OCI-LY1 (cell line): ENCODE results near the gene STAG3.

Experiments used
- H2AFZ ChIP-seq: fragments of 200-600 bp; sonication (generic), shearing (Covaris generic); 2 replicates; pipeline ENCODE4 v1.6.0; 2014; ENCODE audit warnings: antibody characterized with exemption, mild to moderate bottlenecking, low read length
- H3F3A ChIP-seq: fragments of 200-600 bp; sonication (generic), shearing (Covaris generic); 2 replicates; pipeline ENCODE4 v1.6.0; 2014; ENCODE audit warnings: mild to moderate bottlenecking, antibody characterized with exemption, low read length, moderate library complexity; ENCODE audit not compliant: insufficient read depth
- H3K27ac ChIP-seq: fragments of 200-600 bp; sonication (generic); 2 replicates; pipeline ENCODE4 v1.5.1; 2014; ENCODE audit warnings: low read length, mixed run types, mild to moderate bottlenecking, low read depth; ENCODE audit not compliant: poor library complexity, severe bottlenecking
- H3K27me3 ChIP-seq: fragments of 200-600 bp; sonication (generic); 2 replicates; pipeline ENCODE4 v1.6.0; 2014; ENCODE audit warnings: antibody characterized with exemption, mild to moderate bottlenecking, low read length, moderate library complexity; ENCODE audit not compliant: insufficient read depth
- H3K36me3 ChIP-seq: fragments of 200-600 bp; sonication (generic); 2 replicates; pipeline ENCODE4 v1.6.1; 2014; ENCODE audit warnings: mild to moderate bottlenecking, antibody characterized with exemption, low read length, moderate library complexity, mixed read lengths; ENCODE audit not compliant: insufficient read depth
- H3K4me1 ChIP-seq: fragments of 200-600 bp; sonication (generic); 2 replicates; pipeline ENCODE4 v1.5.1; 2014; ENCODE audit warnings: mild to moderate bottlenecking, low read length, moderate library complexity; ENCODE audit not compliant: insufficient read depth, severe bottlenecking
- H3K4me2 ChIP-seq: fragments of 200-600 bp; sonication (generic), shearing (Covaris generic); 2 replicates; pipeline ENCODE4 v1.6.1; 2014; ENCODE audit warnings: low read length
- H3K4me3 ChIP-seq: fragments of 200-600 bp; sonication (generic); 2 replicates; pipeline ENCODE4 v1.5.1; 2014; ENCODE audit warnings: low read length, low read depth, mild to moderate bottlenecking, mixed read lengths; ENCODE audit not compliant: poor library complexity, severe bottlenecking
- H3K79me2 ChIP-seq: fragments of 200-600 bp; shearing (Covaris generic); 2 replicates; pipeline ENCODE4 v1.6.1; 2016; ENCODE audit warnings: mixed run types, low read length, mixed read lengths; ENCODE audit not compliant: insufficient read depth
- H3K9ac ChIP-seq: fragments of 200-600 bp; sonication (generic), shearing (Covaris generic); 2 replicates; pipeline ENCODE4 v1.6.1; 2014; ENCODE audit warnings: mild to moderate bottlenecking, low read length, mixed read lengths
- H3K9me2 ChIP-seq: fragments of 200-600 bp; sonication (generic), shearing (Covaris generic); 2 replicates; pipeline ENCODE4 v1.6.1; 2014; ENCODE audit warnings: low read depth, mild to moderate bottlenecking, low read length, mixed read lengths
- H3K9me3 ChIP-seq: fragments of 200-600 bp; shearing (Covaris generic); 2 replicates; pipeline ENCODE4 v1.6.1; 2014; ENCODE audit warnings: low read length, mixed read lengths
- H4K20me1 ChIP-seq: fragments of 200-600 bp; sonication (generic), shearing (Covaris generic); 2 replicates; pipeline ENCODE4 v1.6.0; 2016; ENCODE audit warnings: mild to moderate bottlenecking, low read length; ENCODE audit not compliant: insufficient read depth
- CTCF ChIP-seq: fragments of 200-600 bp; sonication (generic), shearing (Covaris generic); IDR thresholded peaks from 2 replicates; pipeline ENCODE4 v1.5.1; 2017; ENCODE audit warnings: mild to moderate bottlenecking, antibody characterized with exemption, low read length, moderate library complexity, mixed read lengths
- EZH2 ChIP-seq: fragments of 200-600 bp; sonication (generic), shearing (Covaris generic); IDR thresholded peaks from 2 replicates; pipeline ENCODE4 v1.8.0; 2017; ENCODE audit warnings: borderline replicate concordance, mixed run types, mild to moderate bottlenecking, antibody characterized with exemption, low read length, moderate library complexity, mixed read lengths

The STAG3 gene

GRCh38 chr7:100152404-100152803, 25.3 kb upstream of the STAG3 start:
- peaks cover 5% of the 10 kb centered on the region; the same call in 1 of the 2 replicates for H3F3A ChIP-seq
- TF ChIP-seq EZH2 (no peak), CTCF (no peak; the same call in 1 of the 2 replicates)
- no peak overlapping the region for H2AFZ ChIP-seq
- no peak overlapping the region for H3K4me3 ChIP-seq
- H3K4me2 ChIP-seq: peak overlapping the region; percentile 29; the same call in 1 of the 2 replicates
- H3K27me3 ChIP-seq: no peaks in the 10 kb centered on the region
- peaks cover 11% of the 10 kb centered on the region for H3K79me2 ChIP-seq
- H3K27ac ChIP-seq: peak overlapping the region; percentile 44
- no peaks in the 10 kb centered on the region for H3K9me3 ChIP-seq
- H3K9ac ChIP-seq: no peak overlapping the region
- H4K20me1 ChIP-seq: no peaks in the 10 kb centered on the region
- no peaks in the 10 kb centered on the region for H3K9me2 ChIP-seq
- peaks cover 81% of the 10 kb centered on the region for H3K4me1 ChIP-seq
- peaks cover 60% of the 10 kb centered on the region for H3K36me3 ChIP-seq

DNA sequence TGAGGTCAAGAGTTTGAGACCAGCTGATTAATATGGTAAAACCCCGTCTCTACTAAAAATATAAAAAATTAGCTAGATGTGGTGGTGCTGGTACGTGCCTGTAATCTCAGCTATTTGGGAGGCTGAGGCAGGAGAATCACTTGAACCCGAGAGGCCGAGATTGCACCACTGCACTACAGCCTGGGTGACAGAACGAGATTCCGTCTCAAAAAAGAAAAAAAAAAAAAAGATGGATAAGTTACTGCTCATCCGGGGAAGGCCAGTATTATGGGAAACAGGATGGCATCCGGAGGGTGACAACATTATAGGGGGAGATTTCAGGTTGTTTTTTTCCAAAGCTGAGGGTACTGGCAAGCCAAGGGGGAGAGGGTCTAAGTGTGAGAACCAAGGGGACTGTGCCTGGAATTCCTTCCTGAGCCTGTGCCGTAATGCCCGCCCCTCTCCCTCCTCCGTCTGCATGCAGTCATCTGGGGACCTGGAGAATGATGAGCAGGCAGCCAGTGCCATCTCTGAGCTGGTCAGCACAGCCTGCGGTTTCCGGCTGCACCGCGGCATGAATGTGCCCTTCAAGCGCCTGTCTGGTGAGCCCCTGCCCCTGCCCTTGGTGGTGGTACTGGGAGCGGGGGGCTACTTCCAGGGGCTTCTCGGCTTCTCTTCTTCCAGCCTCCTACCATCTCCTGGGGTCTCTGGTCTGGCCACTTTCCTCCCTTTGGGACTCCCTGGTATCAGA, 24.6 kb upstream of the STAG3 start:
- Histone ChIP-seq H2AFZ (no peak overlapping the region), H3K36me3 (peaks cover 60% of the 10 kb centered on the region), H3K4me1 (peaks cover 82% of the 10 kb centered on the region), H3K9me2 (no peaks in the 10 kb centered on the region), H3K27me3 (no peaks in the 10 kb centered on the region), H3K27ac (peak overlapping the region; percentile 44), H3K4me2 (peak overlapping the region; percentile 29; the same call in 1 of the 2 replicates), H4K20me1 (no peaks in the 10 kb centered on the region), H3F3A (peaks cover 5% of the 10 kb centered on the region; the same call in 1 of the 2 replicates), H3K4me3 (no peak overlapping the region), H3K79me2 (peaks cover 11% of the 10 kb centered on the region), H3K9me3 (no peaks in the 10 kb centered on the region), H3K9ac (no peak overlapping the region)
- TF ChIP-seq EZH2 (no peak), CTCF (no peak)

- H2AFZ ChIP-seq: no peak overlapping the region
- no peaks in the 10 kb centered on the region for H3K9me3 ChIP-seq
- TF ChIP-seq CTCF (no peak), EZH2 (no peak)
- no peaks in the 10 kb centered on the region for H3K9me2 ChIP-seq
- no peak overlapping the region for H3K9ac ChIP-seq
- no peak overlapping the region for H3K4me3 ChIP-seq
- H3K4me1 ChIP-seq: peaks cover 80% of the 10 kb centered on the region
- no peaks in the 10 kb centered on the region for H3K27me3 ChIP-seq
- H3K79me2 ChIP-seq: peaks cover 11% of the 10 kb centered on the region
- peaks cover 5% of the 10 kb centered on the region; the same call in 1 of the 2 replicates for H3F3A ChIP-seq
- peak overlapping the region; percentile 32 for H3K27ac ChIP-seq
- peaks cover 60% of the 10 kb centered on the region for H3K36me3 ChIP-seq
- H3K4me2 ChIP-seq: no peak overlapping the region
- H4K20me1 ChIP-seq: no peaks in the 10 kb centered on the region
Observed at GRCh38 chr7:100153708-100154535, 23.8 kb upstream of the STAG3 start.
